Prostate gland (tissue), 2 donors: ENCODE data around the gene PAAF1.

Experiments used
- CTCF ChIP-seq, 4 experiments: fragments of 200-600 bp in 2 of 4; fragments of 450-650 bp in 2 of 4; sonication (generic) in 2 of 4; IDR thresholded peaks; 1 replicate in 3 of 4; 2 replicates in 1 of 4; pipeline ENCODE4 v1.5.1; 2016 to 2019; ENCODE audit warnings: antibody characterized with exemption in 4 of 4, mild to moderate bottlenecking in 2 of 4, moderate library complexity in 2 of 4
- POLR2A ChIP-seq: fragments of 450-650 bp; IDR thresholded peaks from one replicate; pipeline ENCODE4 v1.6.1; 2016; ENCODE audit warnings: antibody characterized with exemption, mild to moderate bottlenecking
- POLR2AphosphoS5 ChIP-seq: sonication (generic); formaldehyde crosslinking; IDR thresholded peaks from one replicate; pipeline ENCODE4 v1.6.1; 2017; ENCODE audit warnings: antibody characterized with exemption

- TF ChIP-seq CTCF (IDR thresholded peaks at IDR 0.05) (no peak), POLR2A (no peak), POLR2AphosphoS5 (no peak)
These were observed 101.2 kb downstream of the PAAF1 start for GRCh38 chr11:73977856-73978519.
